GM21423 (cell line): ENCODE measurements around the gene NDFIP1.
"Not testable (repeated sequence)": the region's sequence is repeated elsewhere in the genome, so short reads cannot be mapped to it uniquely, and the experiment has no call there.

Experiments used
- ATAC-seq: cut with Tn5 transposase; IDR thresholded peaks from one replicate; pipeline ENCODE4 v1.9.1; 2021; ENCODE audit warnings: mild to moderate bottlenecking, moderate library complexity; ENCODE audit not compliant: unreplicated experiment

The NDFIP1 gene

DNA sequence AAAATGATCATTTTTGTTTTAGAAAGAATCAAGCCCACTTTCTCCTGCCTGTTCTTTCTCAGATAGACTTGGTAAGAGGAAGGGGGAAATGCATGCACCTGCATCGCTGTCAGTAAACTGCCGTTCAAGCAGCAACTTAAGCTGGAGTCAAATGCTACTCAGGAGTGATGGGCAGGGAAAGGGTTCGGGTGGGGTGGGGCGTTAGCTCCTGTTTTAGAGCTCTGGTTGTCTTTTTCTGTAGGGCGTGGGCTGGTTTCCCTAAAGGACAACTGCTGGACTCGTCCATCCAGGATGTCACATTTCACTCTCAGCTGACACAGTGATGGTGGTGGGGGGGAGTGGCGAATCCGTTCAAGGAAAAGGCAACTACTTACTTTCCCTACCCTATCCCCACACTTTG, 75.0 kb downstream of the NDFIP1 start:
- no peak for ATAC-seq

DNA sequence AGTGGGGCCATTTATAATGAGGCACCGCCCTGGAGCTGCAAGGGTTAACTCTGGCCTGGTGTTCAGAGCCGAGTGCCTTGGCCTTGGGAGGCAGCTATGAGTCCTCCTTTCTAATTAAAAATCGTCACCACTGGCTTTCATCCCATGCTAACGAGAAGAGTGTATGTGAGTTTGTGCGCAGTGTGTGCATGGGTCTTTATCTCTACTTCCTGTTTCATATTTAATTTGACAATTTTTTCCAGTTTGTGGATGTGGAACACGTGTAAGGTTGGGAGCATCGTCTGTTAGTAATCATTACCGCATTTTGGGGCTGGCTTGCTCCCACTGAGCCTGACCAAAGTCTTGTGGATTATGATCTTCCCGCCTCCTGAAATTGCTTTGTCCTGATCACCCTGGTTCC, 76.4 kb downstream of the NDFIP1 start:
- no peak for ATAC-seq

DNA sequence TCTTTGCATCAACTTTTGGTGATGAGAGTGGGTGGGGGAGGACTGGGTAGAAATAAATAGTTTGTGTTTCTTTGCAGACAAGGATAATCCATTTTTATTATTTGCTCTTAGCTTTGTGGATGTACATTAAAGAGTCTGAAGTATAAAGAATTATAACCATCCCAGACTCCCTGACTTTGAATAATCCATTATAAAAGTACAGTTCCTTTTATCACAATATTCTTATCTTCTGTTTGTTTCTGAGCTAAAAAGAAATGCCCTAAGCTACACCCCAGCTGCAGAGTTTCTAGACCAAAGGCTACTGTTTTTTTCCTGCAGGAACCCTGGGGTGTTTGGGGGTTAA, 77.9 kb downstream of the NDFIP1 start:
- no peak for ATAC-seq

DNA sequence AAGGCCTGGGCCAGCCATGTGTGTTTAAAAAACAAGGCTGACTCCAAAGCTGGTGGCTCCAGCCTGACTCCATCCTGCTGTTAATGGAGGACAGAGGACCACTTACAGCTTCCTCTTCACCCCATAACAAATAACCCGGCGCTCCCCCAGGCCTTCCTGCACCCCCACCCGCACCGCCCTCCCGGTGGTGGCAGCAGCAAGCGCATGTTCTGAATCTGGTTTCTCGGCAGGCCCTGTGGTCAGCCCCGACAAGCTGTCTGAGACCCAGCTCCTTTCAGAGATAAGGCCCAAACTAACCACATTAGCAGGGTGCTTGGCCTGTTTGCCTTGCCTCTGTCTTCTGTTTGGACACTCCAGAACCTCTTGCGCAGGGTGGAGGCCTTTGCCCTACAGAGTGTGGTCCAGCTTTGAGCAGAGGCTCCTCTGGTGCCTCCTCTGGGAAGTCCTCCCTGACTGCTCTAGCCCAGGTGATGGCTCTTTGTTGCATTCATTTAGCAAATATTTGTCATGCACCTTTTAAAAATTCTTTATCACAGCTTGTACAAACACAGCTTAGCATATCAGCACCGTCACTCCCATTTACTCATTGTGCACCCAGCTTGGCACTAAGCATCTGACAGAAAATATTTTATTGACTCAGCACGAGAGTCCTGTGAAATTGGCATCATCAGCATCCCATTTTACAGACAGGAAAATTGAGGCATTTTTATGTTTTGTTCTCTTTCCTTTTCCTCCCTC, 78.4 kb downstream of the NDFIP1 start:
- no peak for ATAC-seq

DNA sequence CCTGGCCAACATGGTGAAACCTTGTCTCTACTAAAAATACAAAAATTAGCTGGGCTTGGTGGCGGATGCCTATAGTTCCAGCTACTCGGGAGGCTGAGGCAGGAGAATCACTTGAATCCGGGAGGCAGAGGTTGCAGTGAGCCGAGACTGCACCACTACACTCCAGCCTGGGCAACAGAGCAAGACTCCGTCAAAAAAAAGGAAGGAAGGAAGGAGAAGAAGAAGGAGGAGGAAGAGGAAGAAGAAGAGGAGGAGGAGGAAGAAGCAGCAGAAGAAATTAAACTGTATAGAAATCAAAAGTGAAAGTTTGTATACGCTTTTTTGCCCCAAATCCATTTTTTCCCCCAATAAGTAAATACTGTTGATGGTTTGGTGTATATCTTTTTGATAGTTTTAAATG, 80.1 kb downstream of the NDFIP1 start:
- not testable (repeated sequence) for ATAC-seq

DNA sequence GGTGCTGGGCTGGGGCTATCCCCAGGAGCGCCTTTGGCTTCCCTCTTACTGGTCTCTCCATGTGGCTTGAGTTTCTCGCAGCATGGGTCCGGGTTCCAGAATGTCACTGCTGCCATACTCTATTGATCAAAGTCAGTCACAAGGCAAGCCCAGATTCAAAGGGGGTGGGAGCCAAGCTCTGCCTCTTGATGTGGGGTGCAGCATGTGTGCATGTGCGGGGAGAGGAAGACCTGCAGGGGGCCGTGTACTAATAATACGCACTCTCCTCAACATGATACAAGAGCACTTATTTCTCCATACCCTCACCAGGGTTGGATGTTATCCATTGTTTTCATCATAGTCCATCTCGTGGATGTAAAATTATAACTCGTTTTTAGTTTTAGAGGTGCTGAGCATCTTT, 81.2 kb downstream of the NDFIP1 start:
- no peak for ATAC-seq

DNA sequence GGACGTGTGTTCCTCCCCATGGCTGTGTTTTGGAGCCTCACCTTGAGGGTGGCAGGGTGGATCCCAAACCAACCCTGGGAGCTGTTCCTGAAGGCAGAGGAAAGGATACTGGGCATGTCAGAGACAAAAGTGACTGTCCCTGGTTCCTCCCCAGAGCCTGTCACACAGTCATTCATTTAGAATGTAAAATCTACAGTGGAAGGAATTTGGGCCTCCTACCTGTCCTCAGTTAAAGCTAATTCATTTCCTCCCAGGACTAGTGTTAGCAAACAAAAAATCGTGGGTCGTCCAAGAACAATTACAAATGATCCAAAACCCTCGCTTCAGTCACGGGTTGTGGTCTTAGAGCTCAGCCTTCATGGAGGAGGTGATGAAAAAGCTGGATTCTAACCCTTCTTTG, 83.2 kb downstream of the NDFIP1 start:
- no peak for ATAC-seq

DNA sequence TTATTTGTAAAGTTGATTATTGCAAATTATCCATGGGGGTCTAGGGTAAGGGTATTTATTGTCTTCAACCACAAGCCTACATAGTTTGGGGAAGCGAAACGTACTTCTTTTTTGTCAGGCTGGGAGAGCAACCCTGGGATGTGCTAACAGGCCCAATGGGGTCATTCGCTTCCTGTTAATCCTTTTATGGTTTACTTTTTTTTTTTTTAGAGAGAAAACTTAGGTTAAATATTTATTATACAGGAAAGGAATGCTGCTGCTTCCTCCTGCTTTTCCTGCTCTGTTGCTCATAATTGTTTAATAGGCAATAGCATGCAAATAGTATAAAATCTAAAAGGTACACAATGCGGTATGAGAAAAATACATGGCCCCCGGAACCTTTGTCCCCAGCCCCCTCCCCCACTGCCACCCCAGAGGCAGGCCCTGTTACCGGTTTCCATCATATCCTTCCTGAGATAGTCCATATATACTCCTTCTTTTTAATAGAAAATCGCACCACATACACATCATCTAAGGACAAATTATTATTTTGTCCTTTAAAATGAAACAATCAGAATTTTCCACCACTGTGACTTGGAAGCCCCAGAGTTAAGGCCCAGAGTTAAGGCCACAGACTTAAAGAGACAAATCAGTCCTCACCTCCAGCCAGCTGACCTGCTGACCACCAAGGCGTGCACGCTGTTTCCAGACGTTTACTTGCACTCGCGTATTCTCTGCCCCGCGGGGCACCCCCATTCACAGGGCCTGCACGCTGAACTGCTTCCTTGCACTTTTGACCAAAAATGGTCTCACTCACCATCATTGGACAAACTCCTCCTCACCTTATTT, 83.9 kb downstream of the NDFIP1 start:
- no peak for ATAC-seq

DNA sequence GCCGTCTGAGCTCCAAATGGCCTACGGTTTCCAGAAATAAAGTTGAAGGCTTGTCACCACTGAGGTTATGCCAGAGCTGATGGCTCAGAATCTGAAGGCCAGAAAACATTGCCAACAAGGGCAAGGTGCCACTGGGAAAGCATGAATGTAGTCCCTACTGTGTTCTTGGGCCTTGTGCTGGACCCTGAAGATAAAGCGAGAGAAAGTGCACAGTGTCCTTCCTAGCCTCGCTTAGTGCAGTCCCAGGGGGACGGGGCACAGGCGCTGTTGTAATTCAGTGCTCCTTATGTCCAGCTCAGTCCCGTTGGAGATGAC, 84.5 kb downstream of the NDFIP1 start:
- no peak for ATAC-seq

DNA sequence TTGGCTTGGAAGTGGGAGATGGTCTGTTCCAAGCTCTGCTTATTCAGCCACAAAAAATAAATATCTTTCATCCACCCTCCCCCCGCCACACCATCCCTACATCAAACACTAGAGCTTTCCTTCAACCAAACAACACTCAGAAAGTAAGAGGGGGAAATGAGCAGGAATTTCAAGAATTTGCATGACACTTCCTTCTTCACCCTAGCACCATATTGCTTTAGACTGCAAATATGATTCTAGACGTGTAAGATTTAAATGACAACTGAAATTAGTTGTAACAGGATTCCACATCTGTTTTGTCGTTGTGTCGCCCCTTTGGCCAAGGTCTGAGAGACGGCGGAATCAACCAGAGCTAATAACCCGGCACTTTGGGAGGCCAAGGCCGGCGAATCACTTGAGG, 88.5 kb downstream of the NDFIP1 start:
- no peak for ATAC-seq

DNA sequence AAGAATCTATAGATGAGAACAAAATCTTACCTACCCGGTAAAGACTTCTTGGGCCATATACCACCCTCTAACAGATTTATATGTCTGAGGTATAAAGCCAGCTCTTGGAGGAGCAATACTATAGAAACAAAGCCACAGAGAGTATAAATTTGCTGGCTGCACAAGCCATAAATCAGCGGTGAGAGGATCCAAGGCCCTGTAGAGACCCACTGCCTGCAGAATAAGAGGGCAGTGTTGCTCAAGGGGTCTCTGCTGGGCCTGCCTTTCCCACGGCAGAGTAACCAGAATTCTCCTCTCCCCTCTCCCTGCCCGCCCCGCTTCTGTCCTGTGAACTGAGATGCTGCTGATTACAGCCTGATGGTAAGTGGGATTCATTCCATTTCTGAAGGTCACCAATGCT, 89.2 kb downstream of the NDFIP1 start:
- no peak for ATAC-seq

DNA sequence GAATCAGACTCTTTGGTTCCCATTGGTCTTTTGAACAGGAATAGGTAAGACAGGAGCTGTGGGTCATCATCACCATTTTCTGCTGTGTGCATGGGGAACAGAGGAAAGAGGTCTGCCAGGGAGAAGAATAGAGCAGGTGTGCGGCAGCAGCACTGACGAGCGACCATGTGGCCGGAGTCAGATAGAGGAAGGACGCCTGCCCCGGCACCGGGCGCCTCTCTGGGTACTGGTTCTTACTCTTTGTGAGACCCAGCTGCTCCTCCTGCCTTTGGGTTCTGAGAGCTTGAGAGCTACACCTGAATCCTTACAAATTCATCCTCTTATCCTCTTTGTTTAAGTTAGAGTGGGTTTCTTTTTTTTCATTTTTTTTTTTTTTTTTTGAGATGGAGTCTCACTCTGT, 90.8 kb downstream of the NDFIP1 start:
- ATAC-seq: no peak

DNA sequence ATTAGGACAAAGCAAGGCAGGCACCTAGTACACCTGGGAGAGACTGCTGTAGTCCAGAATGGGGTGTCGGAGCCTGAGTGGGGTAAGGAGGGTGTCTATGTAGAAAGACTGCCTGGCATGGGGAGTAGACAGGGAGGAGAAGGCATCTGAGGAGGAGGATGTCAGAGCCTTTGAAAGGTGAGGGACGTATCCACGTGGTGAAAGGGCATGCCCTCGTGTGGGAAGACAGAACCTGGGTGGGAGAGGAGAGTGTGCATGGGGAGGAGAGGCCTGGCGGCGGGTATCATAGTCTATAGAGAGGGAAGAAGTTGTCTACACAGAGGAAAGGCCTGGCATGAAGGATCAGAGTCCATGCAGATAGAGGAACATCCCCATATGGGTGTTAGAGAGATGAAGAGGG, 91.8 kb downstream of the NDFIP1 start:
- ATAC-seq: no peak

DNA sequence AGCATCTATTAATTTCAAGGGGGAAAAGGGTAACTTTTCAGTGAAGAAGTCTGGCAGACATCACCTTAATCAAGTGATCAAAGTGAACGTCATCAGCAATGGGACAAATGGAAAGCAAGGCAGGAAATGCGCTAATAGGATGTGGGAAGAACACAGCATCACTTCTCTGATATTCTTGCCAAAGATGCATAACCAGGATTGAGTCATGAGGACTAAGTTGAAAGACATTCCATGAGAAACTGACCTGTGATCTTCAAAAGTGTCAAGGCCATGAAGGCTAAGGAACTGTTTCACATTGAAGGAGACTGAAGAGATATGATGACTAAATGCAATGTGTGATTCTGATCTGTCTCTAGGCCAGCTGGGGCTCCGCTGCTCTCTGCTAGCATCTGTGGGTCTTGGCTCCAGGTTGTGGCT, 92.9 kb downstream of the NDFIP1 start:
- ATAC-seq: no peak

DNA sequence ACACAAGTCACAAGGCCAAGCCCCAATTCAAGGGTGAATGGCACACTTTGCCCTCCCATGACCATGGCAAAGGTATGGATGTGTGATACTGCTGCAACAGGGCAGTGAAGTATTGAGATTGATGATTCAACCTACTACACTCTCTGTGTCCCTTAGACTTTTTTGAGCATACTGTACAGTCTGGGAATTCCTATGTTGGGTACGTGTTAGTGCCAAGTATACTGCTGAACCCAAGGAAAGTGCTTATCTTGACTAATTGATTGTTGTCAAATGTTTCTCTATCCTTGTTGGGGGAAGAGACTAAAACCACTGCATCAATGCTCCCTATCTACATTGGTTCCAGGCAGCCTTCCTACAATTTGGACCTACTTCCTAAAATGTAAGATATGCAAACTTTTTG, 93.7 kb downstream of the NDFIP1 start:
- ATAC-seq: no peak
